Panc1 (cell line): ENCODE data around the gene ALKBH1. TPM values are rescaled to one million over a fixed set of nuclear protein-coding genes. Genes with fewer than 3 reads are reported as not detected.

Experiments used
- ATAC-seq: fragments of 200-7000 bp; cut with Tn5 transposase; 2 replicates; pipeline ENCODE4 v1.9.1; 2020; ENCODE audit warnings: mild to moderate bottlenecking, moderate library complexity
- BruUV-seq: library from RNA; stranded (reverse); fragments of 400-500 nt; replicated peaks from 2 replicates; lab custom pipeline; 2021; lab: Mats Ljungman, UMichigan
- CTCF ChIA-PET: fragments of 300-600 bp; sonication (Branson Sonifier 250); formaldehyde crosslinking; loops from one replicate; lab custom pipeline; 2022; ENCODE audit warnings: antibody characterized with exemption; lab: Charles Lee
- POLR2A ChIA-PET: fragments of 300-600 bp; sonication (Branson Sonifier 250); formaldehyde crosslinking; loops from one replicate; lab custom pipeline; 2022; ENCODE audit warnings: antibody characterized with exemption; lab: Charles Lee
- DNase-seq: peaks from one replicate; pipeline ENCODE4 v3.0.0-alpha.2; 2010; ENCODE audit warnings: low read depth, low spot score
- H3K27ac ChIP-seq: 2 replicates; pipeline ENCODE4 v1.5.1; 2011; ENCODE audit warnings: mild to moderate bottlenecking, low read length, inconsistent platforms
- H3K27me3 ChIP-seq: fragments of 200-500 bp; sonication (Bioruptor generic); 2 replicates; pipeline ENCODE4 v1.6.0; 2014; ENCODE audit warnings: low read length, inconsistent platforms; ENCODE audit not compliant: control insufficient read depth, insufficient read depth
- H3K36me3 ChIP-seq: fragments of 200-500 bp; sonication (Bioruptor generic); 2 replicates; pipeline ENCODE4 v1.5.1; 2014; ENCODE audit warnings: inconsistent platforms, mild to moderate bottlenecking, low read length, moderate library complexity; ENCODE audit not compliant: control insufficient read depth, insufficient read depth
- H3K4me1 ChIP-seq: 2 replicates; pipeline ENCODE4 v1.5.1; 2011; ENCODE audit warnings: inconsistent platforms, mild to moderate bottlenecking, low read length, moderate library complexity; ENCODE audit not compliant: control insufficient read depth, insufficient read depth
- H3K4me3 ChIP-seq, 2 experiments: 2 replicates each; pipeline ENCODE4 v1.5.1; 2011 to 2012; ENCODE audit warnings: low read depth in 2 of 2, low read length in 2 of 2, mild to moderate bottlenecking in 2 of 2, inconsistent platforms in 1 of 2, moderate library complexity in 1 of 2
- H3K9me3 ChIP-seq: fragments of 200-500 bp; sonication (Bioruptor generic); 2 replicates; pipeline ENCODE4 v1.5.1; 2014; ENCODE audit warnings: low read depth, mild to moderate bottlenecking, inconsistent platforms, low read length, moderate library complexity; ENCODE audit not compliant: control insufficient read depth, insufficient read depth
- CTCF ChIP-seq: fragments of 450-650 bp; IDR thresholded peaks from 2 replicates; pipeline ENCODE4 v1.5.1; 2017; ENCODE audit warnings: mild to moderate bottlenecking
- POLR2AphosphoS5 ChIP-seq: IDR thresholded peaks from 2 replicates; pipeline ENCODE4 v1.6.1; 2012; ENCODE audit warnings: mild to moderate bottlenecking, low read depth, low read length, moderate library complexity
- REST ChIP-seq, 2 experiments: IDR thresholded peaks; 2 replicates each; pipeline ENCODE4 v1.6.1; 2011 to 2012; ENCODE audit warnings: low read depth in 2 of 2, control low read depth in 1 of 2, low read length in 1 of 2, mild to moderate bottlenecking in 1 of 2, moderate library complexity in 1 of 2; ENCODE audit not compliant: insufficient read depth in 1 of 2
- SIN3A ChIP-seq: IDR thresholded peaks from 2 replicates; pipeline ENCODE4 v1.6.1; 2012; ENCODE audit warnings: low read depth, mild to moderate bottlenecking, low read length, moderate library complexity, borderline replicate concordance; ENCODE audit not compliant: insufficient read depth
- TCF7L2 ChIP-seq: IDR thresholded peaks from 2 replicates; pipeline ENCODE4 v1.6.1; 2011; ENCODE audit warnings: mild to moderate bottlenecking, low read depth, low read length, inconsistent platforms
- in situ Hi-C: cut with HindIII; loops from 2 replicates; pipeline ENCODE4 v1.10.0; 2016; ENCODE audit warnings: low sequenced_read_pairs, low pct_unique_long_range_greater_than_20kb
- intact Hi-C: fragments of 100-400 bp; cut with micrococcal nuclease; formaldehyde crosslinking; loops from one replicate; pipeline ENCODE4 v1.10.0; 2022; ENCODE audit not compliant: unreplicated experiment
- total RNA-seq: library from RNA; stranded (reverse); gene quantifications from one replicate; pipeline ENCODE4 v1.2.1, GENCODE V29; 2021; ENCODE audit not compliant: unreplicated experiment

The ALKBH1 gene
- total RNA-seq, 1 experiment from 2014 or later, result 13.0 TPM

- peaks cover 19% of the 10 kb centered on the region for H3K36me3 ChIP-seq
- CTCF ChIA-PET, result no interaction called here
- no peaks in the 10 kb centered on the region; the same call in 1 of the 2 replicates for H3K4me1 ChIP-seq
- TF ChIP-seq REST (IDR thresholded peaks at IDR 0.05; ENCODE audit: insufficient read depth in 1 of 2, low read depth in 2 of 2, low read length in 1 of 2) (no peak), SIN3A (no peak), TCF7L2 (no peak), CTCF (no peak), POLR2AphosphoS5 (no peak)
- no peaks in the 10 kb centered on the region for H3K27me3 ChIP-seq
- BruUV-seq, result no TSS peak
- POLR2A ChIA-PET, result interaction anchor here (0.6 kb wide), 1 partner anchor 394 kb away, joined by 5 read pairs; the partner anchor contains the start of genes GSTZ1 and POMT2
- in situ Hi-C loops (no loop called here), intact Hi-C loops (no loop called here)
- no peak overlapping the region for H3K4me3 ChIP-seq
- ATAC-seq (no peak), DNase-seq (no peak)
- no peak overlapping the region for H3K27ac ChIP-seq
- H3K9me3 ChIP-seq, result no peaks in the 10 kb centered on the region
Measured at GRCh38 chr14:77714926-77715325, 7.1 kb upstream of the ALKBH1 start.

- TF ChIP-seq CTCF (no peak), TCF7L2 (no peak), REST (IDR thresholded peaks at IDR 0.05; ENCODE audit: insufficient read depth in 1 of 2, low read depth in 2 of 2, low read length in 1 of 2) (no peak), SIN3A (no peak), POLR2AphosphoS5 (no peak)
- H3K36me3 ChIP-seq, result peaks cover 32% of the 10 kb centered on the region
- DNase-seq, result no peak
- peaks cover 16% of the 10 kb centered on the region for H3K4me1 ChIP-seq
- H3K27me3 ChIP-seq, result no peaks in the 10 kb centered on the region
- intact Hi-C loops, result no loop called here
- H3K9me3 ChIP-seq, result no peaks in the 10 kb centered on the region
- in situ Hi-C loops, result no loop called here
- H3K27ac ChIP-seq, result no peak overlapping the region
- BruUV-seq, result no TSS peak
- CTCF ChIA-PET, result no interaction called here
- ATAC-seq, result no peak
- no peak overlapping the region for H3K4me3 ChIP-seq
- POLR2A ChIA-PET, result no interaction called here
Measured at GRCh38 chr14:77710364-77710763, 2.5 kb upstream of the ALKBH1 start.
